ENCODE measurements around the gene NR2E1. TPM values are rescaled to one million over a fixed set of nuclear protein-coding genes. Genes with fewer than 3 reads are reported as not detected.
A peak's percentile ranks its signal among the peaks of the same experiment; 100 is the strongest.

Gene NR2E1
- total and polyA plus RNA-seq, 10 of the 15 experiments (the other 5 are each of a cell fraction or from before 2014, with no cell fraction given), result not detected

DNA sequence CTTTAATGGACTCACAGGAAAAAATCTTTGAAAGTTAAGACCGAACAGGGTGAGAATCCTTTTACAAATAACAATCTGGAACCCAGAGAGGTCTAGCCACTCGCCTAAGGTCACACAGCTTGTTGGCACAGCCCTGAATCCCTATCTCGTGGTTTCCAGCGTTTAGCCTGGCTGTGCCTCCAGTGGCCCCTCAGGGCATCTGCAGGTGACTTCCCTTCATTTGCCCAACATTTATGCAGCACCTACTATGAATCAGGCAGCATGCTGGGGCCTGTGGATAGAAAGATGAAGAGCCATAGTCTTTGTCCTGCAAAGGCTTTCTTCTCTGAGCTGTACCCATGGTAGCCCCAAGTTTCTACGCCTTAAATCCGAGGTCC lies 2.6 kb upstream of the NR2E1 start:
- ChIA-PET SMC1A (ENCODE audit: uncharacterized antibody, unreplicated experiment) (no interaction called here), RAD21 (ENCODE audit: unreplicated experiment) (no interaction called here), POLR2A (no interaction called here), CTCF (no interaction called here)
- ATAC-seq (peak; percentile 77), DNase-seq (ENCODE audit: low read depth, low spot score) (no peak), FAIRE-seq (no peak)
- no peaks in the 10 kb centered on the region for H3K36me3 ChIP-seq (ENCODE audit: control insufficient read depth in 2 of 2, insufficient read depth in 2 of 2, low read length in 1 of 2)
- TF ChIP-seq, protein P1, sequence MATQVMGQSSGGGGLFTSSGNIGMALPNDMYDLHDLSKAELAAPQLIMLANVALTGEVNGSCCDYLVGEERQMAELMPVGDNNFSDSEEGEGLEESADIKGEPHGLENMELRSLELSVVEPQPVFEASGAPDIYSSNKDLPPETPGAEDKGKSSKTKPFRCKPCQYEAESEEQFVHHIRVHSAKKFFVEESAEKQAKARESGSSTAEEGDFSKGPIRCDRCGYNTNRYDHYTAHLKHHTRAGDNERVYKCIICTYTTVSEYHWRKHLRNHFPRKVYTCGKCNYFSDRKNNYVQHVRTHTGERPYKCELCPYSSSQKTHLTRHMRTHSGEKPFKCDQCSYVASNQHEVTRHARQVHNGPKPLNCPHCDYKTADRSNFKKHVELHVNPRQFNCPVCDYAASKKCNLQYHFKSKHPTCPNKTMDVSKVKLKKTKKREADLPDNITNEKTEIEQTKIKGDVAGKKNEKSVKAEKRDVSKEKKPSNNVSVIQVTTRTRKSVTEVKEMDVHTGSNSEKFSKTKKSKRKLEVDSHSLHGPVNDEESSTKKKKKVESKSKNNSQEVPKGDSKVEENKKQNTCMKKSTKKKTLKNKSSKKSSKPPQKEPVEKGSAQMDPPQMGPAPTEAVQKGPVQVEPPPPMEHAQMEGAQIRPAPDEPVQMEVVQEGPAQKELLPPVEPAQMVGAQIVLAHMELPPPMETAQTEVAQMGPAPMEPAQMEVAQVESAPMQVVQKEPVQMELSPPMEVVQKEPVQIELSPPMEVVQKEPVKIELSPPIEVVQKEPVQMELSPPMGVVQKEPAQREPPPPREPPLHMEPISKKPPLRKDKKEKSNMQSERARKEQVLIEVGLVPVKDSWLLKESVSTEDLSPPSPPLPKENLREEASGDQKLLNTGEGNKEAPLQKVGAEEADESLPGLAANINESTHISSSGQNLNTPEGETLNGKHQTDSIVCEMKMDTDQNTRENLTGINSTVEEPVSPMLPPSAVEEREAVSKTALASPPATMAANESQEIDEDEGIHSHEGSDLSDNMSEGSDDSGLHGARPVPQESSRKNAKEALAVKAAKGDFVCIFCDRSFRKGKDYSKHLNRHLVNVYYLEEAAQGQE (IDR thresholded peaks at IDR 0.05; ENCODE audit: low read depth, low read length), result no peak
- no peak for TF ChIP-seq KAT2A (conservative IDR thresholded peaks at IDR 0.05; ENCODE audit: control insufficient read depth, low read depth, low read length)
- TF ChIP-seq, protein P2, sequence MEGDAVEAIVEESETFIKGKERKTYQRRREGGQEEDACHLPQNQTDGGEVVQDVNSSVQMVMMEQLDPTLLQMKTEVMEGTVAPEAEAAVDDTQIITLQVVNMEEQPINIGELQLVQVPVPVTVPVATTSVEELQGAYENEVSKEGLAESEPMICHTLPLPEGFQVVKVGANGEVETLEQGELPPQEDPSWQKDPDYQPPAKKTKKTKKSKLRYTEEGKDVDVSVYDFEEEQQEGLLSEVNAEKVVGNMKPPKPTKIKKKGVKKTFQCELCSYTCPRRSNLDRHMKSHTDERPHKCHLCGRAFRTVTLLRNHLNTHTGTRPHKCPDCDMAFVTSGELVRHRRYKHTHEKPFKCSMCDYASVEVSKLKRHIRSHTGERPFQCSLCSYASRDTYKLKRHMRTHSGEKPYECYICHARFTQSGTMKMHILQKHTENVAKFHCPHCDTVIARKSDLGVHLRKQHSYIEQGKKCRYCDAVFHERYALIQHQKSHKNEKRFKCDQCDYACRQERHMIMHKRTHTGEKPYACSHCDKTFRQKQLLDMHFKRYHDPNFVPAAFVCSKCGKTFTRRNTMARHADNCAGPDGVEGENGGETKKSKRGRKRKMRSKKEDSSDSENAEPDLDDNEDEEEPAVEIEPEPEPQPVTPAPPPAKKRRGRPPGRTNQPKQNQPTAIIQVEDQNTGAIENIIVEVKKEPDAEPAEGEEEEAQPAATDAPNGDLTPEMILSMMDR (IDR thresholded peaks at IDR 0.05 in 2 of 3, conservative IDR thresholded peaks at IDR 0.05 in 1 of 3; ENCODE audit: control insufficient read depth in 2 of 3, extremely low read depth in 1 of 3, insufficient read depth in 1 of 3, low read depth in 3 of 3, low read length in 3 of 3), result peak; percentile 1 to 33 (median 2); a peak in 1 of 6 replicates
- intact Hi-C loops (cut with micrococcal nuclease; ENCODE audit: unreplicated experiment), result no loop called here
- no peak overlapping the region for H3K9ac ChIP-seq (ENCODE audit: control insufficient read depth, insufficient read depth, low read length)
- no peak overlapping the region for H2AFZ ChIP-seq (ENCODE audit: control insufficient read depth, low read depth, low read length)
- in situ Hi-C loops (cut with MboI), result no loop called here
- no peak overlapping the region for H3K4me3 ChIP-seq
- H4K20me1 ChIP-seq (ENCODE audit: control insufficient read depth, insufficient read depth), result no peaks in the 10 kb centered on the region
- H3K27ac ChIP-seq (ENCODE audit: control insufficient read depth, insufficient read depth), result no peak overlapping the region
- 40% methylated on average over 6 of the region's 6 CpGs for WGBS (ENCODE audit: insufficient coverage, insufficient replicate concordance, low lambda C conversion rate, missing lambda C conversion rate)
- H3K4me2 ChIP-seq (ENCODE audit: control insufficient read depth, insufficient read depth), result no peak overlapping the region
- H3K27me3 ChIP-seq (replicated peaks in 1 of 2; ENCODE audit: control insufficient read depth in 2 of 2, insufficient read depth in 2 of 2, low read length in 1 of 2), result peaks cover 29 to 37% of the 10 kb centered on the region in 2 experiments
- no TSS peak for BruUV-seq (replicated peaks)
- H3K79me2 ChIP-seq (ENCODE audit: control insufficient read depth, insufficient read depth, low read length), result no peaks in the 10 kb centered on the region
- no peaks in the 10 kb centered on the region; the same call in 2 of the 3 replicates for H3K9me3 ChIP-seq (replicated peaks; ENCODE audit: control insufficient read depth, insufficient read depth, low read length)
- no peaks in the 10 kb centered on the region for H3K4me1 ChIP-seq (ENCODE audit: control insufficient read depth, insufficient read depth, low read length)

Measured in GM12878 (cell line).